ENCODE measurements around the gene FBXL19. TPM values are rescaled to one million over a fixed set of nuclear protein-coding genes. Genes with fewer than 3 reads are reported as not detected.
A peak's percentile ranks its signal among the peaks of the same experiment; 100 is the strongest.

Gene FBXL19
- total and polyA plus RNA-seq, 2 of the 13 experiments (the other 11 are each of a cell fraction or from before 2014, with no cell fraction given): 6.0 to 13.7 TPM

DNA sequence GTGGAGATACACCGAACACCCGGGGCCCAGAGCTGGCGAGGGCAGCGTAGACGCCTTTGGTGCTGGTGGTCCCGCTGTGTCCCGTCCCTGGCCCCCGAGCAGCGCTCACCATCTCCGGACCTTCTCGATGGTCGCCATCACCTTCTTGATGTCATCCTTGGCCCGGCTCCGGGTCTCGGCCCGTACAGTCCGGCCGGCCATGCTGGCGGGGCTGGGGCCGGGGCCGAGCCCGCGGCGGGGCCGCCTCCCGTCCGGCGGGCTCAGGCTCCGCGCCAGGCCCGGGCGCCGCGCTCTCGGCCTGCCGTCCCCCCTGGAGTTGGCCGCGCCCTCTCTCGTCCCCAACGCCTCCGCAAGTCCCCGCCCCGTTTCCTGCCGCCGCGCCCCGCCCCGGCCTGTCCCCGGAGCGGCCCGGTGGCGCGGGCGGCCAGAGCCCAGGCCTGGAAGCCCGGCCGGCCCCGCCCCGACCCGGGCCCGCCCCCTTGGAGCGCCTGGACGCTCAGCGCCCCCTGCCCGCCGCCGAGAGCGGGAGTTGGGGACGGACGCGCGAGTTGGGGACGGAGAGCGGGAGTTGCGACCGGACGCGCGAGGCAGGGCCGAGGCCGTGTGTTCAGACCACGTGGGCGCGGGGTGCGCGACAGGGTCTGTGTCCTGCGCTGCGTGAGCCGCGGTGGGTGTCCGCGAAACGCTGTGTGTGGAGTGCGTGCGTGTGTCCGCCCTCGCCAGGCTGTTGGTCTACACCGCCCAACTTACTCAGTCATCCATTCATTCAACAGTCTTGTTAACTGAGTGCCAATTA, 29.4 kb upstream of the FBXL19 start, which contains the start of gene BCL7C (continued):
- TF ChIP-seq, protein P1, sequence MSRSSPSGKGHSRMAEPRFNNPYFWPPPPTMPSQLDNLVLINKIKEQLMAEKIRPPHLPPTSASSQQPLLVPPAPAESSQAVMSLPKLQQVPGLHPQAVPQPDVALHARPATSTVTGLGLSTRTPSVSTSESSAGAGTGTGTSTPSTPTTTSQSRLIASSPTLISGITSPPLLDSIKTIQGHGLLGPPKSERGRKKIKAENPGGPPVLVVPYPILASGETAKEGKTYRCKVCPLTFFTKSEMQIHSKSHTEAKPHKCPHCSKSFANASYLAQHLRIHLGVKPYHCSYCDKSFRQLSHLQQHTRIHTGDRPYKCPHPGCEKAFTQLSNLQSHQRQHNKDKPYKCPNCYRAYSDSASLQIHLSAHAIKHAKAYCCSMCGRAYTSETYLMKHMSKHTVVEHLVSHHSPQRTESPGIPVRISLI (CRISPR knock-in tag; IDR thresholded peaks at IDR 0.05; ENCODE audit: borderline replicate concordance): peak; percentile 71
- TF ChIP-seq ZNF530 (CRISPR knock-in tag; IDR thresholded peaks at IDR 0.05; ENCODE audit: low read depth) (peak; percentile 94; the same call in 1 of the 2 replicates), RNF2 (conservative IDR thresholded peaks at IDR 0.05; ENCODE audit: low read depth) (peak; percentile 99), EZH2 (conservative IDR thresholded peaks at IDR 0.05; ENCODE audit: low read depth, low read length) (no peak), FOXA3 (CRISPR knock-in tag; IDR thresholded peaks at IDR 0.05) (peak; percentile 26; the same call in 1 of the 2 replicates), TOPORS (CRISPR knock-in tag; IDR thresholded peaks at IDR 0.05) (peak; percentile 84), ZNF180 (CRISPR knock-in tag; IDR thresholded peaks at IDR 0.05; ENCODE audit: borderline replicate concordance, low read depth) (peak; percentile 70; the same call in 1 of the 2 replicates), ZBTB42 (CRISPR knock-in tag; IDR thresholded peaks at IDR 0.05) (no peak), ZBTB21 (CRISPR knock-in tag; IDR thresholded peaks at IDR 0.05) (peak; percentile 68; the same call in 1 of the 2 replicates), ZNF329 (CRISPR knock-in tag; IDR thresholded peaks at IDR 0.05; ENCODE audit: low read depth) (peak; percentile 83), ZNF83 (CRISPR knock-in tag; IDR thresholded peaks at IDR 0.05; ENCODE audit: borderline replicate concordance) (peak; percentile 99), ZNF589 (CRISPR knock-in tag; conservative IDR thresholded peaks at IDR 0.05) (peak; percentile 94), CENPT (CRISPR knock-in tag; IDR thresholded peaks at IDR 0.05; ENCODE audit: low read depth) (peak; percentile 99), HOXA9 (CRISPR knock-in tag; IDR thresholded peaks at IDR 0.05; ENCODE audit: borderline replicate concordance) (peak; percentile 93), CHCHD3 (CRISPR knock-in tag; IDR thresholded peaks at IDR 0.05) (peak; percentile 100), ZNF251 (CRISPR knock-in tag; IDR thresholded peaks at IDR 0.05) (peak; percentile 83; the same call in 1 of the 2 replicates), NFKB2 (CRISPR knock-in tag; IDR thresholded peaks at IDR 0.05; ENCODE audit: borderline replicate concordance) (peak; percentile 95), ZNF713 (CRISPR knock-in tag; IDR thresholded peaks at IDR 0.05) (no peak; the same call in none of the 2 replicates), ZNF614 (CRISPR knock-in tag; IDR thresholded peaks at IDR 0.05; ENCODE audit: borderline replicate concordance) (0 out of 2 replicates have a peak, but pooled peaks have one; percentile 27), ZMAT5 (CRISPR knock-in tag; IDR thresholded peaks at IDR 0.05; ENCODE audit: borderline replicate concordance, low read depth) (peak; percentile 64; the same call in 1 of the 2 replicates), ZBTB37 (CRISPR knock-in tag; IDR thresholded peaks at IDR 0.05) (no peak), HDAC6 (IDR thresholded peaks at IDR 0.05; ENCODE audit: low read depth, low read length) (no peak), KDM6A (CRISPR knock-in tag; IDR thresholded peaks at IDR 0.05; ENCODE audit: low read depth) (no peak), HES4 (CRISPR knock-in tag; IDR thresholded peaks at IDR 0.05; ENCODE audit: borderline replicate concordance) (peak; percentile 92), SIN3B (IDR thresholded peaks at IDR 0.05; ENCODE audit: low read length) (no peak)
- TF ChIP-seq, protein P2, sequence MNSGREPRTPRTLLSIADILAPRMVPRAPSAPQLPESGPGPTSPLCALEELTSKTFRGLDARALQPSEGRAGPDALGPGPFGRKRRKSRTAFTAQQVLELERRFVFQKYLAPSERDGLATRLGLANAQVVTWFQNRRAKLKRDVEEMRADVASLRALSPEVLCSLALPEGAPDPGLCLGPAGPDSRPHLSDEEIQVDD (CRISPR knock-in tag; IDR thresholded peaks at IDR 0.05; ENCODE audit: borderline replicate concordance): peak; percentile 99; the same call in 1 of the 2 replicates

All from HepG2 (cell line).